ENCODE measurements around the gene SUN1. TPM values are rescaled to one million over a fixed set of nuclear protein-coding genes. Genes with fewer than 3 reads are reported as not detected.

The SUN1 gene
- total RNA-seq, 4 donors from 2014 or later, result 78.0 to 113 (median 105) TPM

DNA sequence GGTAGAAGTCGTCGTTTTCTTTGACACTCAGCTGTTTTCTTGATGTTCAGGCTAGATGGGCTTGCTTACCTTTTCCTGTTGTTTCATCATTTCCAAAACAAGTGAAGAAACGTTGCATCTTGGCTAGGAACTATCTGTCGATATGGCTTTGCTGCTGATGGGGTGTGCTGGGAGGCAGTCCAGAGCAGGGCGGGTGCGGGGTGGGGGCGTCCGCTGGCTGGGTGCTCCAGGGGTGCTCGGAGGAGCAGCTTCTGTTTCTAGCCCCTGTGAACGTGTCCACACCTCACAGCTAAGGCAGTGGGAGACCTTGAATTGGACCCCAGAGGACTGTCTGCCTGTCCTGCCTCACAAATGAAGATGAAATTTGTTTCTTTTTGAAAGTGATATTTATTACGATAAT, 7.6 kb upstream of the SUN1 start:
- H3K9me3 ChIP-seq, result no peaks in the 10 kb centered on the region
- H3K4me3 ChIP-seq, result peak overlapping the region in 1 of 4 donors; percentile 28
- no peaks in the 10 kb centered on the region for H3K27me3 ChIP-seq
- peak overlapping the region; percentile 15 to 80 (median 76) for H3K27ac ChIP-seq
- H3K36me3 ChIP-seq, result peaks cover 0 to 35% (median 0%) of the 10 kb centered on the region in 3 donors
- 72 to 80% methylated on average over 10 to 11 of the region's 11 CpGs for WGBS, 2 donors
- H3K4me1 ChIP-seq, result peaks cover 11 to 89% (median 45%) of the 10 kb centered on the region in 3 donors
- intact Hi-C loops (cut with DNase I), result no loop called here
- no peak for DNase-seq
- TF ChIP-seq CTCF (IDR thresholded peaks at IDR 0.05) (no peak), POLR2A (IDR thresholded peaks at IDR 0.05) (no peak)

DNA sequence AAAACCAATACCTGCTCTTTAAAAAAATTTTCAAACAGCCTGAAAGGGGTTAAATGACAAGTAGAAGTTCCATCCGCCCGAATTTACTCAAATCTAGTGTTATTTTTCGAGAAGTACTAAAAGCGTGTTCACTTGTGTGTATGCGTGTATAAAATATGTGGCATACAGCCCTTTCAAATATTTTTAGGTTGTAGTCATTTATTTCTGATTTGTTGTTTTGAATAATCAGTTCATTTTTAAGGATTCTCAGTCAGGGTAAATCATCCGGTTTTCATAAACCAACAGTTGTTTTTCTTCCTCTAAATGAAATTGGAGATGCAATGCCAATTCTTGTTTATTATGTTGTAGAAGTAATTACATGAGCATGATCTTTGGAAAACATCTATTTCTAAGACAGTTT, 6.9 kb upstream of the SUN1 start:
- intact Hi-C loops (cut with DNase I), result no loop called here
- DNase-seq, result no peak
- peaks cover 18 to 89% (median 50%) of the 10 kb centered on the region in 3 donors for H3K4me1 ChIP-seq
- H3K9me3 ChIP-seq, result no peaks in the 10 kb centered on the region
- no peak overlapping the region for H3K4me3 ChIP-seq
- peaks cover 0 to 35% (median 0%) of the 10 kb centered on the region in 3 donors for H3K36me3 ChIP-seq
- 61 to 63% methylated on average over 6 of the region's 6 CpGs for WGBS, 2 donors
- peak overlapping the region; percentile 15 to 80 (median 76) for H3K27ac ChIP-seq
- no peaks in the 10 kb centered on the region for H3K27me3 ChIP-seq
- TF ChIP-seq POLR2A (IDR thresholded peaks at IDR 0.05), result no peak
- no peak for TF ChIP-seq CTCF (IDR thresholded peaks at IDR 0.05)

DNA sequence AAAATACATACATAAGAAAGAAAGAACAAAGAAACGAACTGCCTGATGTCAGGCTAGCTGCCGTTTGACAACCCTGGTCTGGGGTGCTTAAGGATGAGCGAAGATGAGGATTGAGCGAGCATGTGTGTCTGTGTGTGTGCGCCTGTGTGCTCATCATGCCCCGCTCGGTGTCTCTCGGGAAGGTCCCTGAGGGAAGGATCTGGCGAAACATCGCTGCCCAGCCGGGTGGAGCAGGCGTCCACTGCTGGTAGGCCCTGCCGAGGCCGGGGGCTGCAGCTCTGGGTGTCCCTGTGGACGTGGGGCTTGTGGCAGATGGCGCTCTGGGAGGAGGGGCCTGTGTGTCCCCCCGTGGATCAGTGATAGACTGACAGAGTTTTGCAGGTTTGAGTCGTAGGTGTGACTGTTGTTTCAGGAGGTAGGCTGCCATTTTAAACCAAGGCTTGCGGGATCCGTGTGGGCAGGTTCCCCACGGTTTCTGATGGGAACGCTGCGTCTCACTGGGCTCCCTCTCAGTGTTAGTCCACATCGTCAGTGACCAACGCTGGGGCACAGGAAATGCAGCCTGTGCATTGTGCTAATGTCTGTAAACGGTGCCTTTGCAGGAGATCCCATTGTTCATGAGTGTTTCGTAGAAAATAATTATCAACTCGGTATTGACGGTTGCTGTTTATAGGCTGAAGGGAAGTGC, 5.9 kb upstream of the SUN1 start:
- H3K4me1 ChIP-seq, result peaks cover 28 to 89% (median 57%) of the 10 kb centered on the region in 3 donors
- no peak for DNase-seq
- H3K9me3 ChIP-seq, result no peaks in the 10 kb centered on the region
- 72 to 80% methylated on average over 22 to 24 of the region's 29 CpGs for WGBS, 2 donors
- no peak overlapping the region for H3K4me3 ChIP-seq
- peaks cover 0 to 35% (median 0%) of the 10 kb centered on the region in 3 donors for H3K36me3 ChIP-seq
- intact Hi-C loops (cut with DNase I), result no loop called here
- TF ChIP-seq POLR2A (IDR thresholded peaks at IDR 0.05), result no peak
- TF ChIP-seq CTCF (IDR thresholded peaks at IDR 0.05), result no peak
- H3K27me3 ChIP-seq, result no peaks in the 10 kb centered on the region
- H3K27ac ChIP-seq, result peak overlapping the region; percentile 36 to 79 (median 74)

DNA sequence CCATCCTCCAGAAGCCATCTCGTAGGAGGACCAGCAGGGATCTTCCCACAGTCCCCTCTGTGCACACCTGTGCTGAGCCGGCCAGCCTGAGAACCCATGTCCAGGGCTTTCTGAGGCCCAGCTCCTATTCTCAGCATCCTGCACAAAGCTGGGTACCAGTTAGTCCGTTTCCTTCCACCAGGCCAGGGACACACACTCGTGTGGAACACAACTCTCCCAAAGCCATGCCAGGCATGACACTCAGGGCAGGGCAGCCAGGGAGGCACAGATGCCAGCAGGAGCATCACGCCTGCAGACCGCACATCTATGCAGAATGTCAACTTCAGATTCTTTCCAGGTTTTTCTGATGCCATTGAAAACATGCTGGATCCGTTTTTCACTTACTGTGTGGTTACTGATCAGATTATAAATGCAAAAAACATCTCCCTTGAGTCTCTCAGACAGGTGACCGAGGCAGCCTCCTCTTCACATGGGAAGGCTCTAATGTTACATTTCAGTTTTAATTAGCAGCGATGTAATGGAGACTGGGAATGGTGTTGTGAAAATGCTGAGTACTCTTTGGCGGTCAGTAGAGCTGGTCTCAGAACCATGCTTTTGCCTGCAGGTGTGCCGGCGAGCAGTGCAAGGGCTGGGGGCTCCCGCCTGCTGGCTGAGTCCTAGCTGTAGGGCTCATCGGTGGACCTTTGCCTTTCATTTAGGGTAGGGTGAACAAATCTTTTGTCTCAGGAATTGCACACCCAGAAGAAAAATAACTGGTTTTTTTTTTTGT, 3.3 kb upstream of the SUN1 start:
- H3K4me1 ChIP-seq, result peaks cover 30 to 89% (median 61%) of the 10 kb centered on the region in 3 donors
- no peak for TF ChIP-seq CTCF (IDR thresholded peaks at IDR 0.05)
- H3K27me3 ChIP-seq, result no peaks in the 10 kb centered on the region
- H3K27ac ChIP-seq, result peak overlapping the region in 3 of 4 donors; percentile 2 to 96 (median 9)
- no peak overlapping the region for H3K4me3 ChIP-seq
- intact Hi-C loops (cut with DNase I), result no loop called here
- WGBS, 2 donors, result 87 to 94% methylated on average over 10 to 11 of the region's 14 CpGs
- no peak for DNase-seq
- peaks cover 0 to 32% (median 0%) of the 10 kb centered on the region in 3 donors for H3K36me3 ChIP-seq
- H3K9me3 ChIP-seq, result no peaks in the 10 kb centered on the region

GRCh38 chr7:830069-830468, 2.2 kb upstream of the SUN1 start:
- DNase-seq, result no peak
- Histone ChIP-seq H3K4me3 (no peak overlapping the region), H3K4me1 (peaks cover 26 to 89% (median 61%) of the 10 kb centered on the region in 3 donors), H3K36me3 (peaks cover 0 to 38% (median 0%) of the 10 kb centered on the region in 3 donors), H3K9me3 (no peaks in the 10 kb centered on the region), H3K27me3 (no peaks in the 10 kb centered on the region), H3K27ac (peak overlapping the region; percentile 82 to 96 (median 92))
- TF ChIP-seq CTCF (IDR thresholded peaks at IDR 0.05) (no peak), POLR2A (IDR thresholded peaks at IDR 0.05) (no peak)
- WGBS, 2 donors, result 49 to 73% methylated on average over 8 to 11 of the region's 12 CpGs
- intact Hi-C loops (cut with DNase I), result no loop called here
